SHP77 treated with DMSO at 0.1 percent for 48 hours (cell line): Measurements from ENCODE around the gene ZNF208.
"Not testable (repeated sequence)": the region's sequence is repeated elsewhere in the genome, so short reads cannot be mapped to it uniquely, and the experiment has no call there.

Experiments
- DNase-seq: peaks from one replicate; lab custom pipeline; 2025; lab: John Stamatoyannopoulos, UW

The ZNF208 gene

DNA sequence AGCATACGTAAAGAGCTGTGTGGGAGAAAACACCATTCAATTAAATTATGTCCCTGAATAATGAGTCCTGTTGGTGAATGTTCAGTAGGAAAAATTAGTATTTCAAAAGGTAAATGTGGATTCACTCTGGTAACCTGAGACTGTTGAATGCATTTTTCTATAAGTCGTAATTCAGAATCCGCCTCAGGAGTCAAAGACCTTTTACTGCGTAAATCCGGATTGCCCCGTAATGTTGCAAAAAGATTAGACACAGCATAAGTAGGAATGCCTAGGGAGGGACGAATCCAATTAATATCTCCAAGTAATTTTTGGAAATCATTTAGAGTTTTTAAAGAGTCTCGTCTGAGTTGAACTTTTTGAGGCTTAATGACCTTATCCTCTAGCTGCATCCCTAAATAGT is 126.0 kb downstream of the ZNF208 start:
- not testable (repeated sequence) for DNase-seq

DNA sequence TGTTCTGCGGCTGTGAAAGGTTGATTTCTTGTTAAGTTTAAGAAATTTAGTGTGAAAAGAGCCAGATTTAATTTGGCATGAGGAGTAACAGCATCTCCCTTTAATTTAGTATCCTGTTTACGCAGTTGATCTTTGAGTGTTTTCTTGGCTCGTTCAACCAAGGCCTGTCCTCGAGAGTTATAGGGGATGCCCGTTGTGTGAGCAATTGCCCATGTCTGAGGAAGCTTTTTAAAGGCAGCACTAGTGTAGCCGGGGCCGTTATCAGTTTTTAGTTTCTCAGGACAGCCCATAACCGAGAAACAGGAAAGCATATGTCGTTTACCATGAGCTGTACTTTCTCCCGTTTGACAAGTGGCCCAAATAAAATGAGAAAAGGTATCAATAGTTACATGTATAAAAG is 127.2 kb downstream of the ZNF208 start:
- DNase-seq, result no peak
